Non-pigmented ciliary epithelial cell (primary cell): ENCODE measurements around the gene STEAP2.

Experiments
- DNase-seq: peaks from one replicate; pipeline ENCODE4 v3.0.0-alpha.2; 2010; ENCODE audit warnings: low read depth

Gene STEAP2

GRCh38 chr7:90270431-90271178 lies 59.1 kb downstream of the STEAP2 start:
- DNase-seq, result no peak

- peak; percentile 59 for DNase-seq
These were observed 60.2 kb downstream of the STEAP2 start for GRCh38 chr7:90271753-90272152.

GRCh38 chr7:90272242-90272641 lies 60.7 kb downstream of the STEAP2 start:
- DNase-seq, result no peak

- DNase-seq, result no peak
These were observed 62.6 kb downstream of the STEAP2 start for GRCh38 chr7:90274161-90274560.

GRCh38 chr7:90276033-90276728 lies 64.6 kb downstream of the STEAP2 start:
- DNase-seq, result no peak
